SJCRH30 (cell line): ENCODE results near the gene ERV3-1. TPM values are rescaled to one million over a fixed set of nuclear protein-coding genes. Genes with fewer than 3 reads are reported as not detected.
A peak's percentile ranks its signal among the peaks of the same experiment; 100 is the strongest.
"Not testable (repeated sequence)": the region's sequence is repeated elsewhere in the genome, so short reads cannot be mapped to it uniquely, and the experiment has no call there.

ENCODE experiments used
- DNase-seq, 2 experiments: peaks; one replicate each; pipeline ENCODE4 v3.0.0-alpha.2; 2015 to 2020
- H3K27ac ChIP-seq: fragments of 250-450 bp; sonication (Bioruptor Pico); 2 replicates; pipeline ENCODE4 v1.5.1; 2020; ENCODE audit warnings: mild to moderate bottlenecking, moderate library complexity
- H3K27me3 ChIP-seq: fragments of 250-450 bp; sonication (Bioruptor Pico); 2 replicates; pipeline ENCODE4 v1.5.1; 2020; ENCODE audit warnings: mild to moderate bottlenecking, moderate library complexity
- H3K36me3 ChIP-seq: fragments of 250-450 bp; sonication (Bioruptor Pico); 2 replicates; pipeline ENCODE4 v1.5.1; 2020; ENCODE audit warnings: mild to moderate bottlenecking, moderate library complexity
- H3K4me1 ChIP-seq: fragments of 250-450 bp; sonication (Bioruptor Pico); 2 replicates; pipeline ENCODE4 v1.5.1; 2020; ENCODE audit warnings: mild to moderate bottlenecking, moderate library complexity
- H3K4me3 ChIP-seq: fragments of 250-450 bp; sonication (Bioruptor Pico); 2 replicates; pipeline ENCODE4 v1.5.1; 2020; ENCODE audit warnings: mild to moderate bottlenecking, moderate library complexity
- H3K9me3 ChIP-seq: fragments of 250-450 bp; sonication (Bioruptor Pico); replicated peaks from 2 replicates; pipeline ENCODE4 v1.5.1; 2020; ENCODE audit warnings: mild to moderate bottlenecking, moderate library complexity
- total RNA-seq: library from RNA; depleted of rRNA; stranded (reverse); fragments of >200 nt; shearing (Covaris generic); gene quantifications from 2 replicates; pipeline ENCODE4 v1.2.3, GENCODE V29; 2014

Gene ERV3-1
- total RNA-seq, 1 experiment from 2014 or later = 9.3 TPM

GRCh38 chr7:64990216-64990615 lies 16.3 kb downstream of the ERV3-1 start:
- no peaks in the 10 kb centered on the region for H3K27me3 ChIP-seq
- peaks cover 18% of the 10 kb centered on the region for H3K36me3 ChIP-seq
- no peak overlapping the region for H3K4me3 ChIP-seq
- no peaks in the 10 kb centered on the region for H3K4me1 ChIP-seq
- no peak overlapping the region for H3K27ac ChIP-seq
- DNase-seq = no peak
- H3K9me3 ChIP-seq = peaks cover 22% of the 10 kb centered on the region

- Histone ChIP-seq H3K4me1 (no peaks in the 10 kb centered on the region), H3K36me3 (peaks cover 36% of the 10 kb centered on the region), H3K27me3 (no peaks in the 10 kb centered on the region), H3K4me3 (no peak overlapping the region), H3K9me3 (peaks cover 40% of the 10 kb centered on the region), H3K27ac (no peak overlapping the region)
- DNase-seq = no peak
Observed at GRCh38 chr7:64978497-64979203, 27.8 kb downstream of the ERV3-1 start.

- peaks cover 8% of the 10 kb centered on the region; the same call in 1 of the 2 replicates for H3K9me3 ChIP-seq
Observed at GRCh38 chr7:64965594-64965993, 40.9 kb downstream of the ERV3-1 start.

GRCh38 chr7:64959072-64959747 lies 47.3 kb downstream of the ERV3-1 start:
- H3K4me1 ChIP-seq = no peaks in the 10 kb centered on the region

More at GRCh38 chr7:64965594-64965993, 40.9 kb downstream of the ERV3-1 start:
- no peaks in the 10 kb centered on the region for H3K36me3 ChIP-seq
- no peak for DNase-seq
- no peak overlapping the region for H3K4me3 ChIP-seq
- no peaks in the 10 kb centered on the region for H3K4me1 ChIP-seq
- H3K27me3 ChIP-seq = no peaks in the 10 kb centered on the region
- no peak overlapping the region for H3K27ac ChIP-seq

GRCh38 chr7:64951250-64951848 lies 55.1 kb downstream of the ERV3-1 start:
- H3K4me1 ChIP-seq = no peaks in the 10 kb centered on the region
- H3K36me3 ChIP-seq = no peaks in the 10 kb centered on the region
- peak in 1 of 2 experiments; percentile 74 for DNase-seq
- no peak overlapping the region for H3K4me3 ChIP-seq
- H3K9me3 ChIP-seq = no peaks in the 10 kb centered on the region
- no peaks in the 10 kb centered on the region for H3K27me3 ChIP-seq
- H3K27ac ChIP-seq = no peak overlapping the region

More at GRCh38 chr7:64959072-64959747, 47.3 kb downstream of the ERV3-1 start:
- peak; percentile 55 to 72 for DNase-seq
- Histone ChIP-seq H3K27me3 (no peaks in the 10 kb centered on the region), H3K36me3 (no peaks in the 10 kb centered on the region), H3K9me3 (no peaks in the 10 kb centered on the region), H3K27ac (no peak overlapping the region), H3K4me3 (no peak overlapping the region)

GRCh38 chr7:64950673-64951072 lies 55.8 kb downstream of the ERV3-1 start:
- H3K27me3 ChIP-seq, H3K4me1 ChIP-seq, H3K27ac ChIP-seq: not testable (repeated sequence)

GRCh38 chr7:64948774-64949173 lies 57.7 kb downstream of the ERV3-1 start:
- H3K27me3 ChIP-seq, DNase-seq, H3K27ac ChIP-seq, H3K4me3 ChIP-seq, H3K36me3 ChIP-seq, H3K4me1 ChIP-seq, H3K9me3 ChIP-seq: not testable (repeated sequence)

More at GRCh38 chr7:64950673-64951072, 55.8 kb downstream of the ERV3-1 start:
- H3K9me3 ChIP-seq, H3K4me3 ChIP-seq, H3K36me3 ChIP-seq, DNase-seq: not testable (repeated sequence)

GRCh38 chr7:64947252-64948000 lies 59.1 kb downstream of the ERV3-1 start:
- no peak for DNase-seq
- H3K27ac ChIP-seq = no peak overlapping the region
- peak overlapping the region; percentile 37 for H3K4me3 ChIP-seq
- H3K9me3 ChIP-seq = no peaks in the 10 kb centered on the region
- no peaks in the 10 kb centered on the region for H3K27me3 ChIP-seq
- no peaks in the 10 kb centered on the region for H3K36me3 ChIP-seq
- H3K4me1 ChIP-seq = no peaks in the 10 kb centered on the region

GRCh38 chr7:64946772-64947171 lies 59.7 kb downstream of the ERV3-1 start:
- Histone ChIP-seq H3K4me3 (no peak overlapping the region), H3K27ac (no peak overlapping the region), H3K4me1 (no peaks in the 10 kb centered on the region), H3K9me3 (no peaks in the 10 kb centered on the region), H3K36me3 (no peaks in the 10 kb centered on the region), H3K27me3 (no peaks in the 10 kb centered on the region)
- DNase-seq = peak in 1 of 2 experiments; percentile 38

- DNase-seq = no peak
Observed at GRCh38 chr7:64945503-64946175, 60.8 kb downstream of the ERV3-1 start.

GRCh38 chr7:64944667-64945502 lies 61.6 kb downstream of the ERV3-1 start:
- H3K4me1 ChIP-seq = not testable (repeated sequence)

More at GRCh38 chr7:64945503-64946175, 60.8 kb downstream of the ERV3-1 start:
- H3K27me3 ChIP-seq = no peaks in the 10 kb centered on the region
- H3K27ac ChIP-seq = no peak overlapping the region
- H3K9me3 ChIP-seq = no peaks in the 10 kb centered on the region
- H3K36me3 ChIP-seq = no peaks in the 10 kb centered on the region
- no peaks in the 10 kb centered on the region for H3K4me1 ChIP-seq
- H3K4me3 ChIP-seq = no peak overlapping the region

More at GRCh38 chr7:64944667-64945502, 61.6 kb downstream of the ERV3-1 start:
- not testable (repeated sequence) for H3K9me3 ChIP-seq, H3K27ac ChIP-seq, DNase-seq, H3K4me3 ChIP-seq, H3K36me3 ChIP-seq, H3K27me3 ChIP-seq
